Islet precursor cell (in vitro differentiated cells): ENCODE measurements around the gene ARHGEF17.

Source experiments
- DNase-seq: peaks from one replicate; pipeline ENCODE4 v3.0.0-alpha.2; 2018

Gene ARHGEF17

GRCh38 chr11:73414977-73415651 is 107.0 kb downstream of the ARHGEF17 start:
- DNase-seq = peak; percentile 78

GRCh38 chr11:73415854-73416615 is 108.0 kb downstream of the ARHGEF17 start:
- no peak for DNase-seq

GRCh38 chr11:73416786-73417185 is 108.7 kb downstream of the ARHGEF17 start:
- no peak for DNase-seq
